ENCODE data around the gene SORCS2.

The SORCS2 gene

DNA sequence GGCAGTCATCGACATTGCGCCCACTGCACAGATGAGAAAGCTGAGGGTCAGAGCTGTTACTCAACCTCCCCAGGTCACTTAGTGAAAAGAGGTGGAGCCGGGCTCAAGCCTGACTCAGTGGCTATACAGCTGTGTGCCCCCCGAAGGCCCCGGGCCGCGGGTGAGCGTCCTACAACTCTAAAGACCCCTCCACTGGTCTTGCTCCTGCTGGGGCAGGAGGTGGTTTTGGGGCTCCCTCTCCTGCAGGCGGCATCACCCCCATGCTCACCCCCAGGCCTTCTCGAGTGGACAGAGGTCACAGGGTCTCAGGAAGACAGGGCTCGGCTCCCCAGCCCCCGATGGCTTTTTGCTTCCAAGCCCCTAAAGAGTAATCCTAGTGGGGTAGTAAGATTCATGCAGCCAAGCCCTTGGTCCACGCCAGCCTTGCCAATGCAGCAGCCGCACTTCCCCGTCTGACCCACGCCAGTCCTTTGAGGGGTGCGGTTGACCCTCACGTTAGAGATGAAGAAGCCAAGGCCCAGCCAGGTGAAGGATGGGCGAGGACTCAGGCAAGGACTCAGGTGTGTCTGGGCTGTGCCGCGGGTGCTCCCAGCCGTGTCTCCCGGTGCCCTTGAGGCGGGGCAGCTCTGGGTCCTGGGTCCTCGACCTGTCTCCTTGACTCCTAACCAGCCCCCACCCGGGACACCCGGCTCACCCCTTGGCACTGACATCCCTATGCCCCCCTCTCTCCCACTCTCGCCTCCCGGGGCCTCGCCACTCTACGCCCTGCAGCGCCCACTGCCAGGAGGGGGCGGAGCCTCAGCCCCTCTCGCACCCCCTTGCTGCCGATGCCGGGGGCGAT lies 547.0 kb downstream of the SORCS2 start:
- TF ChIP-seq ZBTB7A (IDR thresholded peaks at IDR 0.05; ENCODE audit: low read depth) (no peak), REST (IDR thresholded peaks at IDR 0.05; ENCODE audit: low read depth) (no peak), TCF12 (IDR thresholded peaks at IDR 0.05; ENCODE audit: low read depth) (no peak), EP300 (IDR thresholded peaks at IDR 0.05; ENCODE audit: borderline replicate concordance) (no peak), TEAD4 (IDR thresholded peaks at IDR 0.05) (no peak), EGR1 (IDR thresholded peaks at IDR 0.05) (no peak), RAD21 (IDR thresholded peaks at IDR 0.05; ENCODE audit: low read depth) (no peak), TAF1 (IDR thresholded peaks at IDR 0.05; ENCODE audit: low read depth) (no peak), CEBPB (IDR thresholded peaks at IDR 0.05) (no peak), NFIC (IDR thresholded peaks at IDR 0.05) (no peak), CREB1 (IDR thresholded peaks at IDR 0.05; ENCODE audit: low read depth) (no peak), YY1 (IDR thresholded peaks at IDR 0.05; ENCODE audit: low read depth) (no peak), USF1 (IDR thresholded peaks at IDR 0.05) (no peak), FOXM1 (IDR thresholded peaks at IDR 0.05; ENCODE audit: borderline replicate concordance, low read depth) (no peak)
- TF ChIP-seq, protein P1, sequence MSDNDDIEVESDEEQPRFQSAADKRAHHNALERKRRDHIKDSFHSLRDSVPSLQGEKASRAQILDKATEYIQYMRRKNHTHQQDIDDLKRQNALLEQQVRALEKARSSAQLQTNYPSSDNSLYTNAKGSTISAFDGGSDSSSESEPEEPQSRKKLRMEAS (IDR thresholded peaks at IDR 0.05) = no peak

GRCh38 chr4:7739918-7740865 lies 547.9 kb downstream of the SORCS2 start:
- no peak for TF ChIP-seq USF1 (IDR thresholded peaks at IDR 0.05)
- TF ChIP-seq FOXM1 (IDR thresholded peaks at IDR 0.05; ENCODE audit: borderline replicate concordance, low read depth) = no peak
- no peak for TF ChIP-seq REST (IDR thresholded peaks at IDR 0.05; ENCODE audit: low read depth)
- no peak for TF ChIP-seq CEBPB (IDR thresholded peaks at IDR 0.05)
- no peak for TF ChIP-seq TEAD4 (IDR thresholded peaks at IDR 0.05)
- TF ChIP-seq, protein P1 (IDR thresholded peaks at IDR 0.05) = no peak
- TF ChIP-seq NFIC (IDR thresholded peaks at IDR 0.05) = no peak
- no peak for TF ChIP-seq TCF12 (IDR thresholded peaks at IDR 0.05; ENCODE audit: low read depth)
- TF ChIP-seq CREB1 (IDR thresholded peaks at IDR 0.05; ENCODE audit: low read depth) = no peak
- no peak for TF ChIP-seq RAD21 (IDR thresholded peaks at IDR 0.05; ENCODE audit: low read depth)
- no peak for TF ChIP-seq EP300 (IDR thresholded peaks at IDR 0.05; ENCODE audit: borderline replicate concordance)
- TF ChIP-seq TAF1 (IDR thresholded peaks at IDR 0.05; ENCODE audit: low read depth) = no peak
- no peak for TF ChIP-seq ZBTB7A (IDR thresholded peaks at IDR 0.05; ENCODE audit: low read depth)

DNA sequence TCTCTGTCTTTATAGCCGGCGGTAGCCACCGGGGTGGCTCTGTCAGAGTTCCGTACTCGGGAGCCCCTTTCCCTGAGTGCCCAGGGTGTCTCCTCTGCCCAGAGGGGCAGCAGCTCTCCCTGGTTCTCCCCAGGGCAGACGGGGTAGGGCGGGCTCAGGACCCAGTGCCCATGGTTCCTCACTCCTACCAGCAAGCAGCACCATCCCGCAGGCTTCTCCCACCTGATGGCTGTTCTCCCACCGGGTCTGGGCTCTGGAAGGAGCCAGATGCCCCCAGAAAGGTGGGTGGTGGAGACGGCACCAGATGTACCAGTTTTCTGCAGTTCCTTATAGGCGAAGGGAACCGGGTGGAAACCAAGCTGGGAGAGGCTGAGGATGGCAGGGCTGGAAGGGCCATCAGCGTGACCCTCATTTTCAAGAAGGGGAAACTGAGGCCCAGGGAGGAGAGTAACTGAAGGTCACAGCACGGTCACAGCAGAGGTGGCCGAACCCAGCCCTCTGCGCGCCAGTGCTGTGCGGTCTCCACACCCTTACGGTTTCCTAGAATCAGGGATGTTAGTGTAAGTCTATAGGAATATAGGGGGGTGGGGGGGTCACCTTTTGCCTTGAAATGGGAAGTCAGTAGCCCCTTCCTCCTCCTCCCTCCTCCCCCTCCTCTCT lies 548.7 kb downstream of the SORCS2 start:
- no peak for TF ChIP-seq CEBPB (IDR thresholded peaks at IDR 0.05)
- no peak for TF ChIP-seq TAF1 (IDR thresholded peaks at IDR 0.05; ENCODE audit: low read depth)
- TF ChIP-seq TCF12 (IDR thresholded peaks at IDR 0.05; ENCODE audit: low read depth) = no peak
- no peak for TF ChIP-seq NFIC (IDR thresholded peaks at IDR 0.05)
- no peak for TF ChIP-seq YY1 (IDR thresholded peaks at IDR 0.05; ENCODE audit: low read depth)
- no peak for TF ChIP-seq FOXM1 (IDR thresholded peaks at IDR 0.05; ENCODE audit: borderline replicate concordance, low read depth)

- TF ChIP-seq ZBTB7A (IDR thresholded peaks at IDR 0.05; ENCODE audit: low read depth) (no peak), FOXM1 (IDR thresholded peaks at IDR 0.05; ENCODE audit: borderline replicate concordance, low read depth) (no peak), NFIC (IDR thresholded peaks at IDR 0.05) (no peak), YY1 (IDR thresholded peaks at IDR 0.05; ENCODE audit: low read depth) (no peak), RAD21 (IDR thresholded peaks at IDR 0.05; ENCODE audit: low read depth) (no peak), TEAD4 (IDR thresholded peaks at IDR 0.05) (no peak), CREB1 (IDR thresholded peaks at IDR 0.05; ENCODE audit: low read depth) (no peak), EP300 (IDR thresholded peaks at IDR 0.05; ENCODE audit: borderline replicate concordance) (no peak), REST (IDR thresholded peaks at IDR 0.05; ENCODE audit: low read depth) (no peak), CEBPB (IDR thresholded peaks at IDR 0.05) (no peak), TAF1 (IDR thresholded peaks at IDR 0.05; ENCODE audit: low read depth) (no peak)
- TF ChIP-seq, protein P1 (IDR thresholded peaks at IDR 0.05) = no peak
Observed at GRCh38 chr4:7741946-7742806, 549.8 kb downstream of the SORCS2 start.

Data from Ishikawa (cell line).